ACHN (cell line): Measurements from ENCODE around the gene CYP4F3.
A peak's percentile ranks its signal among the peaks of the same experiment; 100 is the strongest.
"Not testable (repeated sequence)": the region's sequence is repeated elsewhere in the genome, so short reads cannot be mapped to it uniquely, and the experiment has no call there.

ENCODE experiments used
- DNase-seq: peaks from one replicate; pipeline ENCODE4 v3.0.0-alpha.2; 2015
- in situ Hi-C: cut with HindIII; loops from 2 replicates; pipeline ENCODE4 v1.10.0; 2017; ENCODE audit warnings: low sequenced_read_pairs, low pct_ligation_motif_present, low pct_unique_long_range_greater_than_20kb

The CYP4F3 gene

DNA sequence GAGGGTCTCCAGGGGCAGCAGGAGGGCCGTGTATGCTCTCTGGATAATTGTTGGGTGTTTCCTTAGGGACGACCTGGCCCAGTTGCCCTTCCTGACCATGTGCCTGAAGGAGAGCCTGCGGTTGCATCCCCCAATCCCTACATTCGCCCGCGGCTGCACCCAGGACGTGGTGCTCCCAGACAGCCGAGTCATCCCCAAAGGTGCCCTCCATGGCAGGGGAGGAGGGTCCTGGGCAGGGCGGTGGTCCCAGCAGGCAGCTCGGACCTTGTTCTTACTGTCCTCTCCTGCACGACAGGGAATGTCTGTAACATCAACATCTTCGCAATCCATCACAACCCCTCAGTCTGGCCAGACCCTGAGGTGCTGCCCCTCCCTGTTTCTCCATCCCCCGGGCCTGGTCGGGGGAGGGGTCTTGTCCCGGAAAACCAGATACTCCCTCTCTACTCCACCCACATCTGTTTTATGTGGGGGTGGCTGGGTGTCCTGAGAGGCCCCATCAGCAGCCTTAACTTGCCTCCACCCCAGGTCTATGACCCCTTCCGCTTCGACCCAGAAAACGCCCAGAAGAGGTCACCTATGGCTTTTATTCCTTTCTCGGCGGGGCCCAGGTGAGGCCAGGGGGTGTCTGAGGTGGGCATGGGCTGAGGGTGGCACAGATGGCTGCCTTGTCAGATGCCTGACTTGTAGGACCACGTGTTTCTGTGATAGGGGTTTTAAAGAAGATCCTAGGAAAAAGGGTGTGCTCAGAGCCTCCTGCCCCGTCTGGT, 12.3 kb upstream of the CYP4F3 start:
- no peak for DNase-seq
- in situ Hi-C loops = no loop called here

- DNase-seq = peak; percentile 55
- in situ Hi-C loops = no loop called here
These were observed 11.5 kb upstream of the CYP4F3 start for GRCh38 chr19:15629003-15629880.

DNA sequence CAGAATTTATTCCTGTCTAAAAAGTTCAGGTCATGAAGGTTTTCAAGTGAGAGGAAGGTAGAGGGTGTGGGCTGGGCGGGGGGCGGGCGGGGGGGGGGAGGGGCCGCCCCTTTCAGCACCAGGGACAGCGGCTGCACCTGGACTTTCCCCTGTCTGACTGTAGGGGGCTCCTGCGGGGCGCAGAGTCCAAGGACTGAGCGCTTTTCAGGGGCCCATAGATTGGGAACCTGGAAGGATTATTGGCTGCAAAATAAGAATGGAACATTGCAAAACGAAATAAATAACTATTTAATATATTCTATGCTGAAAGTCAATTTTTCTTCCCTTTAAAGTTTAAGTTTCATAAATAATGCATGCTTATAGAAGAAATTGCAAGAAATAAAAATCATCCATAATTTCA, 8.9 kb upstream of the CYP4F3 start:
- in situ Hi-C loops = no loop called here
- DNase-seq = peak; percentile 2

- in situ Hi-C loops = no loop called here
These were observed 7.4 kb upstream of the CYP4F3 start for GRCh38 chr19:15633082-15633835.

DNA sequence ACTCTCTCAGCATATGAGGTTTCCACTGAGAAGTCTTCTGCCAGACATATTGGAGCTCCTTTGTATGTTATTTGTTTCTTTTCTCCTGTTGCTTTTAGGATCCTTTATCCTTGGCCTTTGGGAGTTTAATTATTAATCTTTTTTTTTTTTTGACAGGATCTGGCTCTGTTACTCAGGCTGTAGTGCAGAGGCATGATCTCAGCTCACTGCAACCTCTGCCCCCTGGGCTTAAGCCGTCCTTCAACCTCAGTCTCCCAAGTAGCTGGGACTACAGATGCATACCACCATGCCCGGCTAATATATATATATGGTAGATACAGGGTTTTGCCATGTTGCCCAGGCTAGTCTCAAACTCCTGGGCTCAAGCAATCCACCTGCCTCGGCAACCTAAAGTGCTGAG, 6.6 kb upstream of the CYP4F3 start:
- in situ Hi-C loops = no loop called here
- DNase-seq = no peak

More at GRCh38 chr19:15633082-15633835, 7.4 kb upstream of the CYP4F3 start:
- no peak for DNase-seq

DNA sequence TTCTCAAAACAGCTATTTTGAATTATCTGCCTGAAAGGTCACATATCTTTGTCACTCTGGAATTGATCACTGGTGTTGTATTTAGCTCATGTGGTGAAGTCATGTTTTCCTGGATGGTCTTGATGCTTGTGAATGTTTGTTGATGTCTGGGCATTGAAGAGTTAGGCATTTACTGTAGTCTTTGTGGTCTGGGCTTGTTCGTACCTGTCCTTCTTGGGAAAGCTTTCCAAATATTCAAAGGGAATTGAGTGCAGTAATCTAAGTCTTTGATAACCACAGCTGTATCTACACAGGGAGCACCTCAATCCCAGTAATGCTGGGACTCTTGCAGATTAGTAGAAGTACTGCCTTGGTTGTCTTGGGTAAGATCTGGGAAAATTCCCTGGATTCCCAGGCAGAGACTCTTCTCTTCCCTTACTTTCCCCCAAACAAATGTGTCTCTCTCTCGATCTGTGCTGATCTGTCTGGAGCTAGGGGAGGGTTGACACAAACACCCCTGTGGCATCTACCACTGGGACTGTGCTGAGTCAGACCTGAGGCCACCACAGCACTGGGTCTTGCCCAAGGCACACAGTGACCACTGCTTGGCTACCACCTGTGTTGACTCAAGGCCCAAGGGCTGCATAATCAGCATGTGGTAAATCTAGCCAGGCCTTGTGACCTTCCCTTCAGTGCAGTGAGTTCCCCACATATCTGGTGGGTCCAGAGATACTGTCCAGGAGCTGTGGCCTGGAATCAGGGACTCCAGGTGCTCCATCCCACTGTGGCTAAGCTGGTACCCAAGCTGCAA, 5.5 kb upstream of the CYP4F3 start:
- in situ Hi-C loops = no loop called here
- DNase-seq = no peak

DNA sequence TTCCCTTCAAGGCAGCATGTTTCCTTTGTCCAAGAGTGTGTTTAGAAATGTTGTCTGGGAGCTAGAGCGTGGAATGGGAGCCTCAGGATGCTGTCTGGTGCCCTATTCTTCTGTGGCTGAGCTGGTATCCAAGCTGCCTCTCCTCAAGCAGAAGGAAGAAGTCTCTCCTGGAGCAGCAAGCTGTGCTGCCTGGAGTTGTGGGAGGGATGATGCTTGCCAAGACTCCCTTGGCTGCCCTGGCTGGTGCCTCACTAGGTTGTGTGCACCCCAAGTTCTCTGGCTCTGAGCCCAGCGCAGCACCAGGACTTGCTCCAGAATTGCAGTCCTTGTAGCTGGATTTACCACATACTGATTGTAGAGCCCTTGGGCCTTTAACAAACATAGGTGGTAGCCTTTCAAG, 4.7 kb upstream of the CYP4F3 start:
- in situ Hi-C loops = no loop called here
- DNase-seq = no peak

DNA sequence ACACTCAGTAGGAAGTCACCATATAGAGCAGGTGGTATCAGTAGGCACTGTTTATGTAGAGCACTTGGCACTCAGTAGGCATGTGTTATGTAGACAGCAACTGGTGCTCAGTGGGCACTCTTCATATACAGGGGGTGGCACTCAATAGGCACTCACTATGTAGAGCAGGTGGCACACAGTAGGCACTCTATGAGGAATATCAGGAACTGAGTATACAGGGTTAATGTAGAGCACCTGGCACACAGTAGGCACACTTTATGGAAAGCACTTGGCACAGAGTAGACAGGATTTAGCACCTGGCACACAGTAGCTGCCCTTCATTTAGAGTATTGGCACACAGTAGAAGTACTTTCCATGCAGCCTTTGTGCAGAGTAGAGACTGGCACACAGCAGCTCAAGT, 1.1 kb upstream of the CYP4F3 start:
- in situ Hi-C loops = no loop called here
- DNase-seq = no peak

- DNase-seq = no peak
- in situ Hi-C loops = no loop called here
These were observed 354 bp downstream of the CYP4F3 start for GRCh38 chr19:15640904-15641597.

- no peak for DNase-seq
- in situ Hi-C loops = no loop called here
These were observed 1.3 kb downstream of the CYP4F3 start for GRCh38 chr19:15641901-15642491.

DNA sequence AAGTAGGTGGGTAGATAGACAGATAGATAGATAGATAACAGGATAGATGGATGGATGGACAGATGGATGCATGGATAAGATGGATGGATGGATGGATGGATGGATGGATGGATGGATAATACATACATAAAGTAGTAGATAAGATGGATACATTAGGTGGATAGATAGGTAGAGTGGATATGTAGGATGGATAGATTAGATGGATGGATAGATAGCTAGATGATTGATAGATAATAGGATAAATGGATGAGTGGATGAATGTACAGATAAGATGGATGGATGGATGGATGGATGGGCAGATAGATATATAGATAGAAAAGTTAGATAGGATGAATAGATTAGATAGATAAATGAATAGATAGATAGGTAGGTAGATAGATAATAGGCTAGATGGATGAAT, 2.1 kb downstream of the CYP4F3 start:
- in situ Hi-C loops = no loop called here

DNA sequence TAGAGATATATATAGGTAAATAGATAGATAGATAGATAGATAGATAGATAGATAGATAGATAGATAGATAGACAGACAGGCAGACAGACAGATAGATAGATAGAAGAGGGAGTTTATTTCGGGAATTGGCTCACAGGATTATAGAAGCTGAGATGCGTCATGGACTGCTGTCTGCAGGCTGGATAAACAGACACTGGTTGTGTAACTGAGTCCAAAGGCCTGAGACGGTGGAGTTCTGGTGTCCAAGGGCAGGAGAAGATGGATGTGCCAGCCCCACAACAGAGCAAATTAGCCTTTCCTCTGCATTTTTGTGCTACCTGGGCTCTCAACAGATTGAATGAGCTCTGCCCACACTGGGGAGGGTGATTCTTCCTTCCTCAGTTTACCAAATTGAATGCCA, 2.7 kb downstream of the CYP4F3 start:
- DNase-seq = no peak
- in situ Hi-C loops = no loop called here

More for the DNA sequence above, 2.1 kb downstream of the CYP4F3 start:
- no peak for DNase-seq

DNA sequence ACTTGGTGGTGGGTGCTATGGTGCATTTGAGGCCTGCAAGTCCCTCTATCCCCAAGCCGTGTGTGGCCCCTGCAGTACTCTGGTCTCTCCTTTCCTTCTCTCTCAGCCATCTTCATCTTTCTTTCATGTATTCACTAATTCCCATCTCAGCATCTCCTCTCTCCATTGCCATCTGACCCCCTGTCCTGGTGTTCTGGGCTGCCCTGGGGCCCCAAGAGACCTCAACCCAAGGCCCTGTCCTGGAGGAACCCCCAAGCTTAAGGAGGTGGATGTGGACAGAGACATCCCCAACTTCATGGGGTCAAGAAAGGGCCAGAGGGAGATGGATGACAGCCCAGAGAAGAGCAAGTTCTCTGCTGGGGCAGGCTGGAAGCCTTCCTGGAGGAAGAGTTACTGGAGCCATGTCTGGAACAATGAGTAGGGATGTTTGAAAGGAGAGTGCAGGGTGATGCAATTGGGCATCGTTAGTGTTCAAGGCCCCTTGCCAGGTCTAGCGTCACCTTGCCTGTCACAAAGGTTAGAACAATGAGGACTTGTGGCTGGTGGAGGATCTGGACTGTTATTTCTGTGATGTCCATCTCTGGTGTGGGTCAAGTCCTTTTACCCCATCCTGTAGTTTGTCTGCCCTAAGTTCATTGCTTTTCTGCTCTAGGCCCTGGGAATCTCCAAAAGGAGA, 3.5 kb downstream of the CYP4F3 start:
- no peak for DNase-seq
- in situ Hi-C loops = no loop called here

DNA sequence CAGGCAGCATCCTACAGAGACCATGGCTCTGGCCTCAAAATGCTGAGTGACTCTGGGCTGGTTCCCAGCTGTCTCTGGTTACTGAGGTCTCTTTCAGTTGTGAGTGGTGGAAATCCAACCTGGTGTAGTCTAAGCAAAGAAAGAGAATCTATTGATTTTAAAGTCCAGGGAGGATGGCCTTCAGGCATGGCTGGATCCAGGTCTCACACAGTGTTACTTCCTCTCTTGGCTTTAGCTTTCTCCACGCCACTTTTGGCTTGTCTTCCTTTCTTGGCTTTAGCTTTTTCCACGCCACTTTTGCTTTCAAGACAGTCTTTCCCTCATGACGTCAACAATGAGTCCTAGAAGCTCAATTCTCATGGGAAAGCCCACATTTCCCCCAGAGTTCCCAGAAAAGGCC, 4.1 kb downstream of the CYP4F3 start:
- in situ Hi-C loops = no loop called here
- no peak for DNase-seq

- no peak for DNase-seq
- in situ Hi-C loops = no loop called here
These were observed 8.8 kb downstream of the CYP4F3 start for GRCh38 chr19:15649526-15649925.

DNA sequence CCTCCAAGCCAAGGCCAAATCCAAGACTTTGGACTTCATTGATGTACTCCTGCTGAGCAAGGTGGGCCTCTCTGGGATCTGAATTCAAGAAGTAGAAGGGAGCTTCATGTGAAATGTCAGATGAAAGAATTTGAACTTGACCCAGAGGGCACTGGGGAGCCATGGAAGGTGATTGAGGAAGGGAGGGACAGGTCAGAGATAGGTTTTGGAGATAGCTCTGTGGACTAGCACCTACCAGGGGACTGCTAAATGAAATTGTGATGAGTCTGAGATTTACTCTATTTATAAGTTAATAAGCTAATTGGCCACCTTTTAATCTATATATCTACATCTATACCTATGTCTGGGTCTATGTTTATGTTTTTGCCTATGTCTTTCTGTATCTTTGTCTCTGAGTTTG, 9.4 kb downstream of the CYP4F3 start:
- DNase-seq, in situ Hi-C loops: not testable (repeated sequence)

DNA sequence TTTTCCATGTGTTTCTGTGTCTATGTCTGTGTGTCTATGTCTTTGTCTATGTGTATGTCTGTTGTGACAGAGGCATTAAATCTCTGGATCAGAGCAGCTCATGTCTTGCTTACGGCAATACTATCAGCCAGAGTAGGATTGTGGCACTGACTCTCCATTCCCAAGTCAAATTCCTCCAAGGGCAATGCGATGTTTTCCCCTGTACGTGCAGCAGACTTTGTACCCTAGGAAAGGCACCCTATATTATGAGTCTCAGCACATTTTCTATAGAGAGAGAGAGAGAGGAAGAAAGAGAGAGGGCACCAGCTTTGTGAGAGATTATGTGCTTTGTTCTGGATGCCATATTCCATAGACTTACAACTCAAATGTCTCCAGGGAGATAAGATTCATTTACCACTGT, 11.1 kb downstream of the CYP4F3 start:
- no peak for DNase-seq
- in situ Hi-C loops = no loop called here
